ENCODE data around the gene TMC1. TPM values are rescaled to one million over a fixed set of nuclear protein-coding genes. Genes with fewer than 3 reads are reported as not detected.

The TMC1 gene
- total and polyA plus RNA-seq, 3 experiments from 2014 or later, result not detected

GRCh38 chr9:72680593-72681282, 159.3 kb downstream of the TMC1 start:
- H3K27me3 Mint-ChIP-seq, result peaks cover 1 to 13% of the 10 kb centered on the region in 2 donors
- Histone ChIP-seq H3K4me1 (ENCODE audit: insufficient read depth, low read length) (no peaks in the 10 kb centered on the region), H3K27me3 (ENCODE audit: insufficient read depth, low read length, poor library complexity, severe bottlenecking) (no peaks in the 10 kb centered on the region), H3K27ac (ENCODE audit: low read depth, low read length) (no peak overlapping the region), H3K36me3 (ENCODE audit: insufficient read depth, low read length) (no peaks in the 10 kb centered on the region), H3K9me3 (ENCODE audit: low read length) (no peaks in the 10 kb centered on the region), H3K4me3 (ENCODE audit: low read length) (no peak overlapping the region)
- POLR2A ChIA-PET, result no interaction called here
- no peaks in the 10 kb centered on the region for H3K4me1 Mint-ChIP-seq
- no peaks in the 10 kb centered on the region for H3K9me3 Mint-ChIP-seq
- CTCF ChIA-PET, result no interaction called here
- peak overlapping the region in 1 of 8 donors; percentile 65 for H3K27ac Mint-ChIP-seq
- no peak for DNase-seq
- no peaks in the 10 kb centered on the region for H3K36me3 Mint-ChIP-seq
- H3K4me3 Mint-ChIP-seq, result no peak overlapping the region

- H3K9me3 Mint-ChIP-seq, result no peaks in the 10 kb centered on the region
- DNase-seq, result no peak
- no peaks in the 10 kb centered on the region for H3K36me3 Mint-ChIP-seq
- CTCF ChIA-PET, result no interaction called here
- H3K27ac Mint-ChIP-seq, result no peak overlapping the region
- POLR2A ChIA-PET, result no interaction called here
- Histone ChIP-seq H3K4me3 (ENCODE audit: low read length) (no peak overlapping the region), H3K27ac (ENCODE audit: low read depth, low read length) (no peak overlapping the region), H3K36me3 (ENCODE audit: insufficient read depth, low read length) (no peaks in the 10 kb centered on the region), H3K27me3 (ENCODE audit: insufficient read depth, low read length, poor library complexity, severe bottlenecking) (no peaks in the 10 kb centered on the region), H3K9me3 (ENCODE audit: low read length) (no peaks in the 10 kb centered on the region), H3K4me1 (ENCODE audit: insufficient read depth, low read length) (no peaks in the 10 kb centered on the region)
- H3K4me1 Mint-ChIP-seq, result no peaks in the 10 kb centered on the region
- peaks cover 3 to 17% of the 10 kb centered on the region in 2 donors for H3K27me3 Mint-ChIP-seq
- no peak overlapping the region for H3K4me3 Mint-ChIP-seq
Observed at GRCh38 chr9:72681283-72681630, 159.8 kb downstream of the TMC1 start.

GRCh38 chr9:72684615-72685014, 163.2 kb downstream of the TMC1 start:
- H3K9me3 ChIP-seq (ENCODE audit: low read length), result no peaks in the 10 kb centered on the region

GRCh38 chr9:72685911-72686310, 164.5 kb downstream of the TMC1 start:
- peaks cover 3 to 17% of the 10 kb centered on the region in 2 donors for H3K27me3 Mint-ChIP-seq
- no peaks in the 10 kb centered on the region for H3K9me3 Mint-ChIP-seq
- H3K27ac Mint-ChIP-seq, result no peak overlapping the region
- H3K4me3 ChIP-seq (ENCODE audit: low read length), result no peak overlapping the region
- no peak overlapping the region for H3K4me3 Mint-ChIP-seq
- POLR2A ChIA-PET, result no interaction called here
- H3K27me3 ChIP-seq (ENCODE audit: insufficient read depth, low read length, poor library complexity, severe bottlenecking), result no peaks in the 10 kb centered on the region
- H3K4me1 Mint-ChIP-seq, result no peaks in the 10 kb centered on the region
- H3K9me3 ChIP-seq (ENCODE audit: low read length), result no peaks in the 10 kb centered on the region
- H3K36me3 Mint-ChIP-seq, result no peaks in the 10 kb centered on the region
- no peak for DNase-seq
- CTCF ChIA-PET, result no interaction called here
- H3K36me3 ChIP-seq (ENCODE audit: insufficient read depth, low read length), result no peaks in the 10 kb centered on the region
- H3K4me1 ChIP-seq (ENCODE audit: insufficient read depth, low read length), result no peaks in the 10 kb centered on the region
- no peak overlapping the region for H3K27ac ChIP-seq (ENCODE audit: low read depth, low read length)

More at GRCh38 chr9:72684615-72685014, 163.2 kb downstream of the TMC1 start:
- Histone ChIP-seq H3K4me3 (ENCODE audit: low read length) (no peak overlapping the region), H3K27me3 (ENCODE audit: insufficient read depth, low read length, poor library complexity, severe bottlenecking) (no peaks in the 10 kb centered on the region), H3K27ac (ENCODE audit: low read depth, low read length) (no peak overlapping the region), H3K4me1 (ENCODE audit: insufficient read depth, low read length) (no peaks in the 10 kb centered on the region), H3K36me3 (ENCODE audit: insufficient read depth, low read length) (no peaks in the 10 kb centered on the region)
- H3K27ac Mint-ChIP-seq, result no peak overlapping the region
- CTCF ChIA-PET, result no interaction called here
- no peak overlapping the region for H3K4me3 Mint-ChIP-seq
- H3K9me3 Mint-ChIP-seq, result no peaks in the 10 kb centered on the region
- DNase-seq, result no peak
- H3K4me1 Mint-ChIP-seq, result no peaks in the 10 kb centered on the region
- peaks cover 3 to 17% of the 10 kb centered on the region in 2 donors for H3K27me3 Mint-ChIP-seq
- POLR2A ChIA-PET, result no interaction called here
- H3K36me3 Mint-ChIP-seq, result no peaks in the 10 kb centered on the region

- no peaks in the 10 kb centered on the region for H3K36me3 Mint-ChIP-seq
- no peak for DNase-seq
- peaks cover 3 to 22% of the 10 kb centered on the region in 2 donors for H3K27me3 Mint-ChIP-seq
- Histone ChIP-seq H3K36me3 (ENCODE audit: insufficient read depth, low read length) (no peaks in the 10 kb centered on the region), H3K27me3 (ENCODE audit: insufficient read depth, low read length, poor library complexity, severe bottlenecking) (peaks cover 6% of the 10 kb centered on the region), H3K4me1 (ENCODE audit: insufficient read depth, low read length) (no peaks in the 10 kb centered on the region), H3K27ac (ENCODE audit: low read depth, low read length) (no peak overlapping the region), H3K9me3 (ENCODE audit: low read length) (no peaks in the 10 kb centered on the region), H3K4me3 (ENCODE audit: low read length) (no peak overlapping the region)
- H3K4me3 Mint-ChIP-seq, result no peak overlapping the region
- H3K27ac Mint-ChIP-seq, result no peak overlapping the region
- no peaks in the 10 kb centered on the region for H3K9me3 Mint-ChIP-seq
- no peaks in the 10 kb centered on the region for H3K4me1 Mint-ChIP-seq
- CTCF ChIA-PET, result no interaction called here
- POLR2A ChIA-PET, result no interaction called here
Observed at GRCh38 chr9:72687331-72687730, 165.9 kb downstream of the TMC1 start.

DNA sequence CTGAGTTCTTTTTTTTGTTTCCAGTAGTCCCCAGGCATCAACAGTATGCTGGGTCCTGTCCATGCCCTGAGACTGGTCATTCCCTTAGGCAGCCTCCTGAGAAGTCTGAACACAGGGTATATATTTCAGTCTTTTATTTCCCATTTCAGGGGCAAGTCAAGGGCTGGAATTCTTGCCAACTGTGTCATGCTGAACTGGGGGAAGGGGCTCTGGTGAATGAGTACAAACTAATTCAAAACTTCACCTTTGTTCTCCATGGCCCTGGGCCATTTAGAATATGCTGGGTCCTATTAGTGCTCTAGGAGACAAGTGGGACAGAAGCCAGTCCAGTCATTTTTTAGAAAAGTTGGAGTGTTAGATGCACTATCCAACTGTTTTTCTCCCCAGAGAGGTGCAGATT, 170.3 kb downstream of the TMC1 start:
- Mint-ChIP-seq H3K27ac (no peak overlapping the region), H3K27me3 (peaks cover 3 to 14% of the 10 kb centered on the region in 2 donors), H3K4me3 (no peak overlapping the region), H3K4me1 (no peaks in the 10 kb centered on the region), H3K9me3 (no peaks in the 10 kb centered on the region), H3K36me3 (no peaks in the 10 kb centered on the region)
- ChIA-PET CTCF (no interaction called here), POLR2A (no interaction called here)
- Histone ChIP-seq H3K36me3 (ENCODE audit: insufficient read depth, low read length) (no peaks in the 10 kb centered on the region), H3K4me3 (ENCODE audit: low read length) (no peak overlapping the region), H3K27me3 (ENCODE audit: insufficient read depth, low read length, poor library complexity, severe bottlenecking) (peaks cover 6% of the 10 kb centered on the region), H3K27ac (ENCODE audit: low read depth, low read length) (no peak overlapping the region), H3K9me3 (ENCODE audit: low read length) (no peaks in the 10 kb centered on the region), H3K4me1 (ENCODE audit: insufficient read depth, low read length) (no peaks in the 10 kb centered on the region)
- DNase-seq, result no peak

DNA sequence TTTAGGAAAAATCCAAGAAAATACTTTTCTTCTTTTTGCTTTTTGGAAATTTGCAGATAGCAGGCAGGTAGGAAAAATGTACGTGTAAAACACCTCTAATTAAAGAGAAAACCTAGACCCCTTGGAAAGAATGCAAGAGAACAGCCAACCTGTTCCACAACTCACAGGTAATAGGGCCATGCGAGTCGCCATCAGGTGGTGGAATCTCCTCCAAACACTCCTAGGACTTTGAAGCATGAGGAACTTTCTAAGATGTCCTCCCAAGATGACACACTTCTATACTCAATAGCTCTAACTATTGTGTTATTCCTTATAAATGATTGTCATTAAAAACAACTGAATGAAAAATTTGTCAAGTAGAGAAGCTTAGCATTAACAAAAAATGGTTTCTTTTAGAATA, 174.0 kb downstream of the TMC1 start:
- no peak for DNase-seq
- Histone ChIP-seq H3K4me3 (ENCODE audit: low read length) (no peak overlapping the region), H3K27me3 (ENCODE audit: insufficient read depth, low read length, poor library complexity, severe bottlenecking) (peaks cover 6% of the 10 kb centered on the region), H3K9me3 (ENCODE audit: low read length) (no peaks in the 10 kb centered on the region), H3K36me3 (ENCODE audit: insufficient read depth, low read length) (no peaks in the 10 kb centered on the region), H3K27ac (ENCODE audit: low read depth, low read length) (no peak overlapping the region), H3K4me1 (ENCODE audit: insufficient read depth, low read length) (no peaks in the 10 kb centered on the region)
- CTCF ChIA-PET, result no interaction called here
- no peak overlapping the region for H3K27ac Mint-ChIP-seq
- H3K36me3 Mint-ChIP-seq, result no peaks in the 10 kb centered on the region
- no peak overlapping the region for H3K4me3 Mint-ChIP-seq
- POLR2A ChIA-PET, result no interaction called here
- no peaks in the 10 kb centered on the region for H3K9me3 Mint-ChIP-seq
- peaks cover 3 to 14% of the 10 kb centered on the region in 2 donors for H3K27me3 Mint-ChIP-seq
- H3K4me1 Mint-ChIP-seq, result no peaks in the 10 kb centered on the region

DNA sequence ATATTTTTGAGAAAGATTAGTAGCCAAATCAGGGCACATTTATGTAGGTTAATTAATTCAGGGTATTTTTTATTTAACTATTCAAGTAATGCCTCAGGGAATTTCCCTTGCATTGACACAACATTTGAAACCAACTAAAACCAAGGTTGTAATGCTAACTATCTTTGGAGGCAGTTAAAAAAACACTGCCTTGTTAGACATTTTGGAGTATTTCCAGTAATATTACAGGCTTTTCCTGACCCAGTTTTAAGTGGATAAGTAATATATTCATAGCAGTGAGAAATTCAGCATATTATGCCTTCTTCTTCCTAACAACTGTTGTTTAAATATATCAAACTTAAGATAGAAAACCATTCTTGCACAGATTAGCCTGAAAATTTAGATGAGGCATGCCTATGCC, 175.1 kb downstream of the TMC1 start:
- ChIA-PET CTCF (no interaction called here), POLR2A (no interaction called here)
- Mint-ChIP-seq H3K4me3 (no peak overlapping the region), H3K4me1 (no peaks in the 10 kb centered on the region), H3K36me3 (no peaks in the 10 kb centered on the region), H3K27me3 (peaks cover 3 to 14% of the 10 kb centered on the region in 2 donors), H3K27ac (no peak overlapping the region), H3K9me3 (no peaks in the 10 kb centered on the region)
- H3K27ac ChIP-seq (ENCODE audit: low read depth, low read length), result no peak overlapping the region
- H3K27me3 ChIP-seq (ENCODE audit: insufficient read depth, low read length, poor library complexity, severe bottlenecking), result peaks cover 4% of the 10 kb centered on the region
- no peaks in the 10 kb centered on the region for H3K36me3 ChIP-seq (ENCODE audit: insufficient read depth, low read length)
- no peak for DNase-seq
- H3K4me3 ChIP-seq (ENCODE audit: low read length), result no peak overlapping the region
- no peaks in the 10 kb centered on the region for H3K9me3 ChIP-seq (ENCODE audit: low read length)
- H3K4me1 ChIP-seq (ENCODE audit: insufficient read depth, low read length), result no peaks in the 10 kb centered on the region

DNA sequence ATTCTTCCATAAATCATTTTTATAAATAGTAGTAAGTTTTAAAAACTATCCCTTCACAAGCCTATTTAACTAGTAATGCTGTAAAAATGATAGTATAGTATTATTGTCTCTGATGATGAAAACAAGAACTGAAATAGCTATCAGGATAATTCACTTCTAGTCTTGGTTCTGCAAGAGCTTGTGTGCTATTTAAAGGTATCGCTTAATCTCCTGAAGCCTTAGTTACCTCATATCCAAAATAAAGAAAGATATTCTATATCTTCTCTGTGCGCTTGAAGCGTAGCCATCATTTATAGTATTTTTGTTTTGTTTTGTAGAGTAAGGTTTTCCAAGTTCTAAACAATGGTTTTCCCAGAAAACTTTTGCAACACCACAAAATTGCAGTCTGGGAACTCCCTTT, 180.1 kb downstream of the TMC1 start:
- Histone ChIP-seq H3K4me1 (ENCODE audit: insufficient read depth, low read length) (no peaks in the 10 kb centered on the region), H3K36me3 (ENCODE audit: insufficient read depth, low read length) (no peaks in the 10 kb centered on the region), H3K27ac (ENCODE audit: low read depth, low read length) (no peak overlapping the region), H3K27me3 (ENCODE audit: insufficient read depth, low read length, poor library complexity, severe bottlenecking) (no peaks in the 10 kb centered on the region), H3K9me3 (ENCODE audit: low read length) (no peaks in the 10 kb centered on the region), H3K4me3 (ENCODE audit: low read length) (no peak overlapping the region)
- ChIA-PET CTCF (no interaction called here), POLR2A (no interaction called here)
- H3K4me1 Mint-ChIP-seq, result no peaks in the 10 kb centered on the region
- no peak overlapping the region for H3K4me3 Mint-ChIP-seq
- H3K27me3 Mint-ChIP-seq, result no peaks in the 10 kb centered on the region
- H3K36me3 Mint-ChIP-seq, result no peaks in the 10 kb centered on the region
- DNase-seq, result no peak
- H3K9me3 Mint-ChIP-seq, result no peaks in the 10 kb centered on the region
- no peak overlapping the region for H3K27ac Mint-ChIP-seq
